Measurements from ENCODE around the gene ACACB.
A peak's percentile ranks its signal among the peaks of the same experiment; 100 is the strongest.

ACACB gene

DNA sequence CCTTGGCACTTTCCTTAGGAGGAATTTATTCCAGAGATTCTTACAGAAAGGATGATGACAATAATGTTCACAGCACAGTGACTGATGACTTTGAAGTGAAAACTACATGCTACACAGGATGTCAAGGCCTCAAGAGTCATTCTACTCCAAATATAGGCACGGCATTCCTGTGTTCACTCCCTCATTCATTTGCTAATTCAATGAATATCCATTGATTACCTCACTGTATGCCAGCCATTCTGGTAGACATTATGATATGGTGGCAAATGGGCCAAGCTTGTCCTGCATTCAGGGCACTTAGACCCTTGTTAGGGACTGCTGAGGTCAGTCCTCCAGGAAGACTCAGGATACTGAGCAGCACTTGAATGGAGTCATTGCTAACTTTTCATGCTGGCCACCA is 144.7 kb downstream of the ACACB start:
- no peak for DNase-seq

DNA sequence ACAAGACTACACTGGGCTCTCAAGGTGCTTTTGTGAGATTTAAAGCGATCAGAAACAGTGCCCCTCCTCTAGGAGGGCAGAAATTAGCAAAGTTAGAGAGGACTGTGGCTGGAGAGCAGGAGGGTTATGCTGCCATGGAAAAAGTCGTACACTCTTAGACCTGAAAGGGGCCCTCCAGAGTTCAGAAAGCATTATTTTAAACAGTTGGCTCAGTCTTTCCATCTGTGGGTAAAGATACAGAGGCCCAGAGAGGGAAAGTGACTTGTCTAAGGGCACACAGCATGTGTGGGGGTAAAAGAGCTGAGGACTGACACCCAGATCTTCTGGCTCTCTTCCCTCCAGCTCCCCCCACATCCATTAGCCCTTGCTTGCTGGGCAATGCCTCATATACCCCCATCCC is 145.6 kb downstream of the ACACB start:
- DNase-seq: no peak

DNA sequence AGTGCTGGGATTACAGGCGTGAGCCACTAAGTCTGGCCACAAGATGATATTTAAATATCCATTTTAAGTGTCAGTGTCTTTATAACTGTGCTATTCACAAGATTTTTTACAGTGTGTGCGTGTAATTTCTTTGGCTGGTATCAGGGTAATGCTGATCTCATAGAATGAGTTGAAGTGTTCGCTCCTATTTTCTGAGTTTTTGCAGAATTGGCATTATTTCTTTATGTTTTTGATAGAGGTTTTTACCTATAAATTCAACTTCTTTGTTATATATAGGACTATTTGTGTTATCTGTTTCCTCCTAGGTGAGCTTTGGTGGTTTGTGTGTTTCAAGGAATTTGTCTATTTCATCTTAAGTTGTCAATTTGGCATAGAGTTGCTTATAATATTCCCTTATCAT is 147.1 kb downstream of the ACACB start:
- DNase-seq: no peak

DNA sequence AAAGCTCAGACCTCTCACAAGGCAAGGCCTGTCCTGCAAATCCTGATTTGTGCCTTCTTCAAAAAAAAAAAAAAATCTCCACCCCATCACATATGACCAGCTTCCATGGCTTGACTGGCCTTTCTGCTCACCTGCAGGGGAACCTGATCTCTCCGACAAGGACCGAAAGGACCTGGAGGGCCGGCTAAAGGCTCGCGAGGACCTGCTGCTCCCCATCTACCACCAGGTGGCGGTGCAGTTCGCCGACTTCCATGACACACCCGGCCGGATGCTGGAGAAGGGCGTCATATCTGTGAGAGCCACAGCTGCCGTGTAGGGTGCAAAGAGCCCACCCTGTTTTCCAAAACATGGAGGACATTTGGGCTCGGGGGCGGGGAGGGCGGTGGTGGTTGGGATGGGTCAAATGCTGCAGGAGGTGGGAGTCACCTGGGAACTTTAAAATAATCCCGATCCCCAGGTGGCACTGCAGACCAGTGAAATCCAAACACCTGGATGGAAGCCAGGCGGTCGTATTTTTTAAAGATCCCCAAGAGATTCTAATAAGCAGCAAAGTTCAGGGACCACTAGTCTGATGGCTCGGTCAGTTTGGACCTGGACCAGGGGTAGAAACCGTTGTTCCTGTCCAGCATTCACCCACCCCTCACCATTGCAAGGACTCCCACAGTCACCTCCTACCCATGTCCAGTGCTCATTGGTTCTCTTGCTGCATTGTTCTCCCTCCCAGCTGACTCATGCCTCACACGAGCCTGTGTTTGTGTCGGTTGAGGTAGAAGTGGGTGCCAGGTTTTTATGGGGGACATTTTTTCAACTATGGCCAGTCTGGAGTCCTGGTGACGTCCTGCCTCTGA is 147.9 kb downstream of the ACACB start:
- DNase-seq: peak; percentile 52

DNA sequence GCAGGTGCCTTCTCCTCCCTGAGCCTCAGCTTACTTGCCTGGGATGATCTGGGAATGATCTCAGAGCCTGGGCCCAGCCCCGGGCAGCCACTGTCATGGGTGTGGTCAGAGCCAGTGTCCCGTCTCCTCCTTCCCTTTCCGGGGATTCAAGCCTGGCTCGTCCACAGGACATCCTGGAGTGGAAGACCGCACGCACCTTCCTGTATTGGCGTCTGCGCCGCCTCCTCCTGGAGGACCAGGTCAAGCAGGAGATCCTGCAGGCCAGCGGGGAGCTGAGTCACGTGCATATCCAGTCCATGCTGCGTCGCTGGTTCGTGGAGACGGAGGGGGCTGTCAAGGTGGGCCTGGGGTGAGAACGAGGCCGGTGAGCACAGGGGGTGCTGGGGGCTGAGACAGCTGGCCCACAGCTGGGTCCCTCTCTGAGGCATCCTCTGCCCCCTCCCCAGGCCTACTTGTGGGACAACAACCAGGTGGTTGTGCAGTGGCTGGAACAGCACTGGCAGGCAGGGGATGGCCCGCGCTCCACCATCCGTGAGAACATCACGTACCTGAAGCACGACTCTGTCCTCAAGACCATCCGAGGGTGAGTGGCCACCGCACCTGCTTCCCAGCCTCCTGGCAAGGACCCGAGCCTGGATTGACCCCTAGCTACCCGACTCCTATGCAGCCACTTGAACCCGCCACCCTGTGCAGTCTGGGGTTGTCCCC is 148.7 kb downstream of the ACACB start:
- DNase-seq: no peak

DNA sequence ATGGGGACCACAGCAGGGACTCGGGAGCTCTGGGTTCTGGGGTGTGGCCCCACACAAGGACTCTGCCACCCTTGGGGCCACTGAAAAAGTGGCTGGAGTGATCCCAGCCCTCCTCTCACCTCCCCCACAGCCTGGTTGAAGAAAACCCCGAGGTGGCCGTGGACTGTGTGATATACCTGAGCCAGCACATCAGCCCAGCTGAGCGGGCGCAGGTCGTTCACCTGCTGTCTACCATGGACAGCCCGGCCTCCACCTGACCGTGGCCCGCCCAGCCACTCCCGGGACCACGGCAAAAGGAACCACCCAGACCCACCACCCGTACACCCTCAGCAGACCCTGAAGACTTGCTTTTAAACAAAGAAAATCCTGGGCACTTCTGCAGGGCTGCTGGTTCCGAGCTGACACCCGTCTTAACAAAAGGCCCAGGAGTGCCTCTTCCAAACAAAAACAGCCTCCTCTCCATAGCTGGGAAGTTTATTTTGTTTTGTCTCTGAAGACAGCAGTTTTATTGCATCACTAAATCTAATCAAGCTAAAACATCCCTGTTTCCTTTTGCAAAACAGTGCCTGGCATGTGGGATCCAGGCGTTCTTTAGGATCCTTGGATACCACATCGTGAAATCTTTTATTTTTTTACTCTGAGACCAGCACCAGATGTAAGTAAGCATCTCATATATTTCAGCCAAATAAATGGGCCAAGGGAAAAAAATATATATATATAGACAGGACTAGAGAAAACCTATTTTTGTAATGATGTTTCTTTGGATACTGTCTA is 149.9 kb downstream of the ACACB start:
- no peak for DNase-seq

DNA sequence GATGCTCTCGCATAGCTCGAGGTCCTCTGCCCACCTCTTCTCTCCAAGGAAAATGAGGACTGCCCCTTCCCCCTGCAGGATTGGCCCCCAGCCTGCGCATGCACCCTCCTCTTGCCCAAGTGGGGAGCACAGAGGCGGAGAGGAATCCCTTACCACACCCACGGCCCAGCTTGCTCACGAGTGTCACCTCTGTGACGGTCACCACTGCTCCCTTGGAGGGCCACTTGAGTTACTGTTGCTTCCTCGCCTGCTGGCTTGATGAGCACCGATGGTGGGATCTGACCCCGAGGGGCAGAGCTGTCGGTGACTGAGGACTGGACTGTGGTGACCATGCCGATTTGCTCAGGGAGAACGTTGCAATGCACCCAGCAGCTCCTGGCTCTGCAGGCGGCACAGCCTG is 151.0 kb downstream of the ACACB start:
- no peak for DNase-seq

DNA sequence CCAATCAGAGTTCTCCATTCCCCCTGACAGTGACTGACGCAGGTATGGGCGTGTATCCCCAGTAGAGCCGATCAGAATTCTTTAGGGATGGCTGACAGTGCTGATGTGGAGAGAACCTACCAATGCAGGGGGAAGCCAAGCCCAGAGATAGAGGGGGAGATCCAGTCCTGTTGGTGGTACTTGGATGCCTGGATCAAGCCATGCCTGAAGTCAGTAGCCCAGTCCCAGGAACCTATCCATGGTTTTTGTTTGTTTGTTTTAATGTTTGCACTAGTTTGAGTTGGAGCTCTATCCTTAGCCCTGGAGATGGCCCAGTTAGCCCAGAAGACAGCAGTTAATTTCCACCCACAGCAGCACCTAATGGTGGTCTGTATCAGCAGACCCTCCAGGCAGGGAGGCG is 152.5 kb downstream of the ACACB start:
- DNase-seq: no peak

DNA sequence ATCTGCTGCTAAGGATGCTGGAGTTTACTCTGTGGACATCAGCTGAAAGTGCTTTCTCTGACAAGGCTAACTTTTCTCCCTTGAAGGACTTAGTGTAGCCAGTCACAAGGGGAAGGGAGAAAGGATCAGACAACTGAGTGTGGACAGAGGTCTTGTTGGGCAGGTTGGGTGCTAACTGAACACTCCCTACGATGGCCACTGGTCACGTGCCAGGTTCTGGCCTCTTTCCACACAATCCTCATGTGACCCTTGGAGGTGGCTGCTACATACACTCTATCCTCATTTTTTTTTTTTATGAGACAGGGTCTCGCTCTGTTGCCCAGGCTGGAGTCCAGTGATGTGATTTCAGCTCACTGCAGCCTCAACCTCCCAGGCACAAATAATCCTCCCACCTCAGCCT is 153.0 kb downstream of the ACACB start:
- DNase-seq: no peak

DNA sequence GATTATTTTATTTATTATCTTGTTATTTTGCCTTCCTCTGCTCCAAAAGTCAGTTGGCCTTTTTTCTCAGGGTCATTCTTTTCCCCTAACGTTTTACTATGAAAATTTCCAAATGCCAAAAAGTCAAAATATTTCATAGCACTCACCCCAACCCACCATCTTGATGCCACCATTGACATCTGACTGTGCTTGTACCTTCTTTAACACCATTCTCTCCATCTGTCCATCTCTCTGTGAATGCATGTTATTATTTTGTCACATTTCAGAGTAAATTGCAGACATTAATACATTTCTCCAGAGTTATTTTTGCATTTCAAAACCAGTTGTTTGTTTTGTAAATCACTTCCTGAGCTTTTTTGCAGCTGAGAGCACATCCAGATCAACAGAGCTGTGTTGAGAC is 154.1 kb downstream of the ACACB start:
- DNase-seq: no peak

DNA sequence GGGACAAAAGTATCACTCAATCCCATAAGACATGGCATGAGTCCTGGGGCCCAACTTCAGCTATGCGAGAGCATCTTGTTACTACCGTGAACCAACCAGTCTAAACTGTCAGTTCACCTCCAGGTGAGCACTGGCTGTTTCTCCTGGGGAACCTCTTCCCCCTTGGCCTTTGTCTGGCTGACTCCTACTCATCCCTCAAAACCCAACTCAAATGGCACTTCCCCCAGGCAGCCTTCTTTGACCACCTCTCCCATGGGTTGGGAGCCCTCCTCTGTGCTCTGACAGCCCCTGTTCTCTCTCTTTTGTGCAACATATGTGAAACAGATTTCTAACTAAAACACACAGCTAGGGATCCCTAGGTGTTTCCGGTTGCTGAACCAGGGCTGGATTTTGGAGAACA is 155.0 kb downstream of the ACACB start:
- DNase-seq: no peak

DNA sequence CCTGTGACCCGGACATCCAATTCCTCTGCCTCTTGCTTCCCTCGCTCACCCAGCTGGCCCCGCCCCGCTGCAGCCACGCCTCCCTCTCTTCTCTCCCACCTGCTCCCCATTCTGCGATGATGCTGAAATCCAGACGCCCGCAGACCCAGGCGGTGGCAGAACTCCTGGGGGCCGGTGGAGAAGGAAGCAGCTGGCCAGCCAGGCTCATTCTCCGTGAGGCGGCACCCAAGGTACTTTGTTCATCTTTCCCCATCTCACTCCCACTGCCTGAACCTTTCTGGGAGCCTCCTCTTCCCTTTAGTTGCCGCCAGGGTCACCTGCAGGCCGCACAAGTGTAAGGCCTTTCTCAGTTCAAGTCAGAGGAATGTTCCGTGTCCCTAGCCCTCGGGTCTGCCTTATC is 157.0 kb downstream of the ACACB start:
- no peak for DNase-seq

DNA sequence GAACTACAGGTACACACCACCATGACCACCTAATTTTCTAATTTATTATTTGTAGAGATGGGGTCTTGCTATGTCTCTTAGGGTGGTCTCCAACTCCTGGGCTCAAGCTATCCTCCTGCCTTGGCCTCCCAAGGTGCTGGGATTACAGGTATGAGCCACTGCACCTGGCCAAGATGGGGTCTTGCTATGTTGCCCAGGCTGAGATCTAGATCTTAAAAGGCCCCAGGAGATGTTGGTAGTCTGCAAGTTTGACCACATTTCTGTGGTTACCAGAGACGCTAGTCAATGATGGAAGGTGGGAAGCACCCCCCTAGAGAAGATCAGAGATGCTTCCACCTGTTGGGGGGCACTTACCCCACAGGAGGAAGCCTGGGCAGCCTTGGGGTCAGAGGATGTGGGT is 158.0 kb downstream of the ACACB start:
- DNase-seq: no peak

DNA sequence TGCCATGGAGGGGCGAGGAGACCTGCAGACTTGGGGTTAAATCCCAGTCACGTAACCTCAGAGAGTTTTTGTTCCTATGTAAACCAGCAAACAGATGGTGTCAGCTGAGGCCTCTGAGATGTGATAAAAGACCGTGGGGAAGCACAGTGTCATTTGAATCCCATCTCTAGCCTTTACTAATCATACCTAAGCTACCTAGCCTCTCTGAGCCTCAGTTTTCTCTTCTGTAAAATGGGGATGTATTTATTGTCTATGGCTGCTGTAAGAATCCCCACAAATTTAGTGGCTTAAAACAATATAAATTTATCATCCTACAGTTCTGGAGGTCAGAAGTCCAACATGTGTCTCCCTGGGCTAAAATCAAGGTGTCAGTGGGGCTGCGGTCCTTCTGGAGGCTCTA is 158.8 kb downstream of the ACACB start:
- DNase-seq: no peak

DNA sequence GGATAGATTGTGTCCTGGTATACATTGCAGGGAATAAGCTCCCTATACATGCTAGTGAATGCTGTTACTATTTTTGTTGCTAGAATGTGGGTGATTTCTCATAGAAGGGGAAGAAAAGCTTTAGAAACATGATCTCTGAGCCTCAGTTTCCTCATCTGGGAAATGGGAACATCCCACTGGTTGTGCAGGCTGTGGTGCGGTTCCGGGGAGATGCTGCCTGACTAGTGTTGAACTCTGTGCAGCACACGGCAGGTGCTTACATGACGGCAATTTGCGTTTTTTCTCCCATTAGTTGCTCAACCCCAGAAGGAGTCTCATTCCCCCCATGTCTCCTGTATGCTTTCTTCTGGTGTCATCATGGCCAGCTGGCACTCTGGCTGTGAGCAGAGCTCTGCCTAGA is 159.8 kb downstream of the ACACB start:
- no peak for DNase-seq

DNA sequence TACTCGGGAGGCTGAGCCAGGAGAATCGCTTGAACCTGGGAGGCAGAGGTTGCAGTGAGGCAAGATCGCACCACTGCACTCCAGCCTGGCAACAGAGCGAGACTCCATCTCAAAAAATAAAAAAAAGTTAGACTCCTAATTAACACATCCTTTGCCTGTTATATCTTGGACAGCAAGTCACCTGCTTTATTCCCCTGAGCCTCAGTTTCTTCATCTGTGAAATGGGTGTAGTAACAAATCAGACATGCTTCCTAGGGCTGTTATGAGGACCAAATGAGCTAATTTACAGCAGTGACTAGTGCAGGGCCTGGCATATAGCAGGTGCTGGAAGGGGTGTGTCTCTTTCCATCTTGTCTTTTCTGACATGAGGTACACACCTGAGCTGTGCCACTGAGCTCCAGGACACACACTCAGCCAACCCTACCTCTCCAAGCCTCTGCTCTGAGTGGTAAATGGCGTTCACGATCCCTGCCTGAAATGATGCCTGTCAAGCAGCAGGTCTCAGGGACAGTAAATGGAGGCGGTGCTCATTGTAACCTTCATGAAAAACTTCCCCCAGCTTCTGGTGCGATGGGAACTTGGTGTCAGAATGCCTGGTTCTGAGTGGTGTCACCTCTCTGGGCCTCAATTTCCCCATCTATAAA is 161.0 kb downstream of the ACACB start:
- DNase-seq: no peak

DNA sequence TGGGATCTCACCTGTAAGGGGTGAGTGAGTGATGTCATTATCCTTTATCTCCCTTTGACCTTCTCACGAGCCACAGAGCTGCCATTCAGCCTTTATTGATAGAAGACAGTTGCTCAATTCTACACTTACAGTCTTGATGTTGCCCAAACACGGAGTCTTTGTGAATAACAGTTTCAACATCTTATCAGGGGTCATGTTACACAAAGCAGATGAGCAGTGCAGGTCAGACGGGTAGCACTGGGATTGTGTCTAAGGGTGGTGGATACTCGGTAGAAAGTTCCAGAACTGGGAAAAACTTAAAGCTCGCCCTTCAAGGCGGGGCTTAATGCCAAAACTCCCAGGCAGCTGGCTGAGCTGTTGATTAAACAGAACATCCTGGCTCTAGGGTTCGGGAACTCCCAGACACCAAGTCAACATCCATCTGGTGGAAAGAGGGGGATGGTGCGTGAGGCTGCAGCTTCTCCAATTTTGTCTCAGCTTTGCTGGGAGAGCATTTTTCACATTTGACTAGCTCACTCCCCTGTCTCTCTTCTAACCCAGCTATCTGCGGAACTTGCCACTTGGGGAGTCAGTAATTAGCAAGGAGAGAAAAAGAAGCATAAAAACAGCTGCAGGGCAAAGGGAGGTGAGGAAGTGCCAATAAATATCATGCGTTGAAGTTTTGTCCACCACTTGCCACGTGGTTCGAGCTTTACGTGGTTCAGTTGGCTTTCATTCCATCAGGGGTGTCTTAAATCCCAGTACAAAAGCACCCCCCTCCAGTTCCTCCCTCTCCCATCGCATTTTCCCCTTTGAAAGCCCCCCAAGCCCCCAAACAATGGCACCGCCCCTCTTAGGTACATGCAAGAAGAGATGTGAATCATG is 161.7 kb downstream of the ACACB start:
- DNase-seq: no peak

DNA sequence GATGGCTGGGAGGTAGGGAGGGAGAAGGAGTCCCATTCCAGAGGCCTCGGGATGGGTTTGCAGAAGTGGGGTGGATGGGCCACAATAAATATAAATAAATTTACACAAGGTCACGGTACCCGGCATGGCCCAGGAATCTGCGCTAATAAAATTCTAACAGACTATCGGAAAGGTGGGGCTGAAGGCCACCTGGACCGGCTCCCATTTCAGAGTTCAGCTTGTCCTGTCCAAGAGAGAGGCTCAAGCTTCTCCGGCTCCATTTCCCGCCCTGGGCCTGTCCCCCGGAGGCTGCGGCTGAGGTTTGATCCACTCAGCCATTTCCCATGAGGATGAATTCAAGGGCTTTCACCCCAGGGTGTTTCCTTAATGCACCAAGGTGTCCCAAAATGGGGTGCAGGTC is 162.5 kb downstream of the ACACB start:
- DNase-seq: no peak

DNA sequence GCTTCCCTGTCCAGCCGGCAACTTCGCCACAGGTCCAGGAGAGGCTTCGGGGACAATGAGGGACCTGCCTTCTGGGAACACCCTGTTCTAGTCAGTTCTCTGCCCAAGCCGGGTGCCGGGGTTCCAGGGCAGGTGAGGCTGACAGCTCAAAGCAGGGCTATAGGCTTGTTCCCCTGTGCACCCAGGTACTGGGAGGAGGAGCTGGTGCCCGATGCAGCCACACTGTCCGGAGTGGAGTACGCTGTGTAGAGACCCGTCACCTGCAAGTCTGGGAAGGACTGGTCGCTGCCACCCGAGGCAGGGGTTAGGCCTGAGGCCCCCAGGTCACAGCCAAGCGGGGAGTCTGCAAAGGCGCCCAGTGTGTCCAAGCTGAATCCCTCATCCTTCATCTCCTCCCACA is 163.1 kb downstream of the ACACB start:
- no peak for DNase-seq

DNA sequence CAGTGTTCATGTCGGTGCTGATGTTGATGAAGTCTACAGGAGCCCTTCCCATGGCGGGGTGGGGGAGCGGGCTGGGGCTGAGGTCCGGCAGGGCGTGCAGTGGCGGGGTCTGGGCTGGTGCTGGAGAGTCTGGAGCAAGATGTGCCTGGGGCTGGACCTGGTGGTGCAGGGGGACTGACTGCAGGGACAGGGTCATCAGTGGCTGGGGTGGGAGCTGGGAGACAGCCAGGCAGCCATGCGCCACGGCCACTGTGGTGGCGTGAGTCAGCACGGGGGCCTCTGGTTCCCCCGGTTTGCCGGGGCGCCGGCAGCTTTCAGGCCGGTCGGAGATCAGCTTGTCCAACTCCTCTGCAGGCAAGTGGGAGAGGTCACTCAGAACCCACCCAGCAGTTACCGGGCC is 165.1 kb downstream of the ACACB start:
- no peak for DNase-seq

DNA sequence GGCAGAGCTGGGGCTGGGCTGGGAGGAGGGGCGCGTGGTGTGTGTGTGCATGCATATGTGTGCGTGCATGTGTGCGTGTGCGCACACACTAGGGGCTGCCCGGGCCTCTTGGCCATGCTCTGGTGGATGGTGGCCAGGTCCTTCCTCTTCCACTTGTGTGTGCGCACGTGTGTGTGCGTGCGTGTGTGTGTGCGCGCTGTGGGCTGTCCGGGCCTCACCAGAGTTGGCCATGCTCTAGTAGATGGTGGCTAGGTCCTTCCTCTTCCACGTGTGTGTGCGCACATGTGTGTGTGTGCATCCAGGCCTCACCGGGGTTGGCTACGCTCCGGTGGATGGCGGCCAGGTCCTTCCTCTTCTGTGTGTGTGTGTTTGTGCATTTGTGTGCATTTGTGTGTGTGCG is 168.0 kb downstream of the ACACB start:
- DNase-seq: no peak

DNA sequence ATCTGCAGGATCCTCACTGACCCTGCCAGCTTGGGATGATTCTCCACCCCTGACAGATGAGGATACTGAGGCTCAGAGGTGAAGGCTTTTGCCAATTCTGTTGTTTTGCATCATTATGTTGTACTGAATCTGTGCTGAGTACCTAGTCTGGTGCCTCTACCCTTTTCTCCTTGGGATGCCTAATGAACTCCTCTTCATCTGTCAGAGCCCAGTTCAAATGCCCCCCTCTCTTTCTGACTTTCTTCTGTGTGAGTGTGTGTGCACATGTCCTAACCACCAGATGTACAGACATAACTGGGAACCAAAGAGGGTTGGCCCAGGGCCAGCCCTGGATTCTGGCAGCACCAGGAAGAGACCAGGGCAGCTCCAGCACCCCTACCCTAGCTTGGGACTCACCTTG is 169.9 kb downstream of the ACACB start:
- no peak for DNase-seq
